Measurements from ENCODE around the gene DDX49.

Gene DDX49

GRCh38 chr19:18905513-18906236, 13.8 kb upstream of the DDX49 start:
- CTCF ChIA-PET: interaction anchor here (1.3 kb wide), 1 partner anchor 25 kb away, joined by 4 read pairs; no protein-coding TSS in a partner anchor
- POLR2A ChIA-PET: no interaction called here
- no peak for TF ChIP-seq CTCF (IDR thresholded peaks at IDR 0.05; ENCODE audit: control extremely low read depth, extremely low read depth, low read depth, missing control alignments)
- DNase-seq (ENCODE audit: extremely low spot score): no peak

- TF ChIP-seq CTCF (IDR thresholded peaks at IDR 0.05; ENCODE audit: control extremely low read depth, extremely low read depth, low read depth, missing control alignments): no peak
- ChIA-PET CTCF (no interaction called here), POLR2A (interaction anchor here (1.5 kb wide), 1 partner anchor 12 kb away, joined by 4 read pairs; the partner anchor contains the start of genes COPE and DDX49)
- no peak for DNase-seq (ENCODE audit: extremely low spot score)
Observed at GRCh38 chr19:18906605-18907519, 12.7 kb upstream of the DDX49 start.

- DNase-seq (ENCODE audit: extremely low spot score): no peak
- ChIA-PET CTCF (interaction anchor here (2.0 kb wide), 1 partner anchor 10 kb away, joined by 7 read pairs; the partner anchor contains the start of genes COPE and DDX49), POLR2A (no interaction called here)
Observed at GRCh38 chr19:18908917-18909619, 10.4 kb upstream of the DDX49 start.

GRCh38 chr19:18910010-18910409, 9.5 kb upstream of the DDX49 start:
- CTCF ChIA-PET: no interaction called here
- no peak for DNase-seq (ENCODE audit: extremely low spot score)
- TF ChIP-seq CTCF (IDR thresholded peaks at IDR 0.05; ENCODE audit: control extremely low read depth, extremely low read depth, low read depth, missing control alignments): no peak
- POLR2A ChIA-PET: no interaction called here

More at GRCh38 chr19:18908917-18909619, 10.4 kb upstream of the DDX49 start:
- no peak for TF ChIP-seq CTCF (IDR thresholded peaks at IDR 0.05; ENCODE audit: control extremely low read depth, extremely low read depth, low read depth, missing control alignments)

- no peak for TF ChIP-seq CTCF (IDR thresholded peaks at IDR 0.05; ENCODE audit: control extremely low read depth, extremely low read depth, low read depth, missing control alignments)
- CTCF ChIA-PET: no interaction called here
- POLR2A ChIA-PET: no interaction called here
- DNase-seq (ENCODE audit: extremely low spot score): no peak
Observed at GRCh38 chr19:18910801-18911436, 8.6 kb upstream of the DDX49 start.

GRCh38 chr19:18912933-18913332, 6.6 kb upstream of the DDX49 start:
- CTCF ChIA-PET: interaction anchor here (1.0 kb wide), 1 partner anchor 324 kb away, joined by 3 read pairs; no protein-coding TSS in a partner anchor
- DNase-seq (ENCODE audit: extremely low spot score): no peak
- POLR2A ChIA-PET: no interaction called here
- TF ChIP-seq CTCF (IDR thresholded peaks at IDR 0.05; ENCODE audit: control extremely low read depth, extremely low read depth, low read depth, missing control alignments): no peak
